Stimulated activated CD4-positive, alpha-beta T cell treated with anti-CD3 and anti-CD28 coated beads, Interleukin-2, amount 100 ng/mL, for 48 hours (primary cell): Measurements from ENCODE around the gene SPATA31E1.
"Not testable (repeated sequence)": the region's sequence is repeated elsewhere in the genome, so short reads cannot be mapped to it uniquely, and the experiment has no call there.

Source experiments
- DNase-seq, 2 donors: peaks; one replicate each; pipeline ENCODE4 v3.0.0-alpha.2; 2020

The SPATA31E1 gene

GRCh38 chr9:87886933-87887505 is 4.3 kb downstream of the SPATA31E1 start:
- DNase-seq = no peak

- no peak for DNase-seq
Measured at GRCh38 chr9:87887661-87888480, 5.2 kb downstream of the SPATA31E1 start.

GRCh38 chr9:87888501-87888900 is 5.8 kb downstream of the SPATA31E1 start:
- no peak for DNase-seq

GRCh38 chr9:87889065-87889881 is 6.6 kb downstream of the SPATA31E1 start:
- DNase-seq = no peak

- DNase-seq = no peak
Measured at GRCh38 chr9:87889882-87890252, 7.2 kb downstream of the SPATA31E1 start.

- no peak for DNase-seq
Measured at GRCh38 chr9:87890837-87891236, 8.2 kb downstream of the SPATA31E1 start.

- DNase-seq = no peak
Measured at GRCh38 chr9:87891754-87892153, 9.1 kb downstream of the SPATA31E1 start.

GRCh38 chr9:87892956-87893355 is 10.3 kb downstream of the SPATA31E1 start:
- no peak for DNase-seq

GRCh38 chr9:87894998-87895625 is 12.4 kb downstream of the SPATA31E1 start:
- DNase-seq = no peak

- DNase-seq = no peak
Measured at GRCh38 chr9:87896891-87897290, 14.2 kb downstream of the SPATA31E1 start.

GRCh38 chr9:87898151-87898550 is 15.5 kb downstream of the SPATA31E1 start:
- DNase-seq = no peak

GRCh38 chr9:87902371-87902770 is 19.7 kb downstream of the SPATA31E1 start:
- not testable (repeated sequence) for DNase-seq

- no peak for DNase-seq
Measured at GRCh38 chr9:87909310-87910041, 26.8 kb downstream of the SPATA31E1 start.

- no peak for DNase-seq
Measured at GRCh38 chr9:87910821-87911220, 28.1 kb downstream of the SPATA31E1 start.

- not testable (repeated sequence) for DNase-seq
Measured at GRCh38 chr9:87917662-87918061, 35.0 kb downstream of the SPATA31E1 start, which contains the start of gene SPATA31C1. TSS of gene SPATA31C1 (plus strand) at chr9:87917962.

GRCh38 chr9:87919013-87919412 is 36.3 kb downstream of the SPATA31E1 start:
- not testable (repeated sequence) for DNase-seq

GRCh38 chr9:87921561-87921960 is 38.9 kb downstream of the SPATA31E1 start:
- DNase-seq = not testable (repeated sequence)

- not testable (repeated sequence) for DNase-seq
Measured at GRCh38 chr9:87923012-87923411, 40.3 kb downstream of the SPATA31E1 start.

- DNase-seq = not testable (repeated sequence)
Measured at GRCh38 chr9:87924851-87925250, 42.2 kb downstream of the SPATA31E1 start.

- DNase-seq = not testable (repeated sequence)
Measured at GRCh38 chr9:87929152-87929551, 46.5 kb downstream of the SPATA31E1 start.

- DNase-seq = not testable (repeated sequence)
Measured at GRCh38 chr9:87934444-87934843, 51.8 kb downstream of the SPATA31E1 start.

GRCh38 chr9:87937352-87937751 is 54.7 kb downstream of the SPATA31E1 start:
- DNase-seq = not testable (repeated sequence)
